GM10248 (cell line): Measurements from ENCODE around the gene CHI3L2.

Source experiments
- CTCF ChIA-PET: fragments of 300-600 bp; sonication (Branson Sonifier 250); formaldehyde crosslinking; extraction: SDS; loops from one replicate; lab custom pipeline; 2021; ENCODE audit warnings: antibody characterized with exemption; lab: Yijun Ruan, JAX
- POLR2A ChIA-PET: fragments of 350-650 bp; sonication (Branson Sonifier 250); formaldehyde crosslinking; extraction: SDS; loops from one replicate; lab custom pipeline; 2020; ENCODE audit warnings: antibody characterized with exemption; lab: Yijun Ruan, JAX
- DNase-seq: peaks from one replicate; pipeline ENCODE4 v3.0.0; 2012; ENCODE audit errors: extremely low spot score
- CTCF ChIP-seq: IDR thresholded peaks from 2 replicates; pipeline ENCODE4 v1.5.1; 2012; ENCODE audit warnings: mild to moderate bottlenecking, low read depth; ENCODE audit errors: extremely low read depth, missing control alignments, control extremely low read depth

The CHI3L2 gene

DNA sequence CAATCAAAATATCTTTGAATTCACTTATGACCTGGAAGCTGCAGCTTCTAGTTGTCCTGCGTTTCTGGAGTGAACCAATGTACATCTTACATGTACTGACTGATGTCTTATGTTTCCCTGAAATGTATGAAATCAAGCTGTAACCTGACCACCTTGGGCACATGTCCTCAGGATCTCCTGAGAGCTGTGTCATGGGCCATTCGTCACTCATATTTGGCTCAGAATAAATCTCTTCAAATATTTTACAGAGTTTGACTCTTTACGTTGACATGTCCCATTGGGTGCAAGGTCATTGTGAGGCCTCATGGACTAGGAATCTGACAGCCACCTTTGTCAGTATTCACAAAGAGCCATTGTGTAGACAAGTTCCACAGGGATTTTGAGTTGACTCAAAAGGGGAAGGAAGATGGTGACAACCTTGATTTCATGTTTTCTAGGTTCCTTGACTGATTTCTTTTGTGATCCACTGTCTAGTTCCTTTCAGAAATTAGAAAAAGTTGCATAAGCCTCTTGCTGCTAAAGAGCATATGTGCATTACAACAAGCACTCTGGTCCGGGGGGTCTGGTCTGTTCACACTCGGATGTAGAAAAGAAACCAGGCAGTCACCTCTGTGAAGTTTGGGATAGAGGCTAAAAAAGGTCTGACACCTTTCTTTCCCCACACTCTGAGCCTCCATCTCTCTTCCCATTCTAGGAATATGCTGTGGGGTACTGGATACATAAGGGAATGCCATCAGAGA is 10.7 kb downstream of the CHI3L2 start:
- CTCF ChIA-PET = interaction anchor here (0.8 to 2.2 kb wide), 4 partner anchors 11 to 207 kb away, joined by 3 to 9 read pairs (median 4); no protein-coding TSS in a partner anchor

GRCh38 chr1:111241797-111242196 is 14.3 kb downstream of the CHI3L2 start:
- no peak for TF ChIP-seq CTCF
- ChIA-PET CTCF (interaction anchor here (1.1 to 1.7 kb wide), 6 partner anchors 9 to 50 kb away, joined by 3 to 7 read pairs (median 4); no protein-coding TSS in a partner anchor), POLR2A (no interaction called here)
- no peak for DNase-seq

More for the DNA sequence above, 10.7 kb downstream of the CHI3L2 start:
- no peak for DNase-seq
- POLR2A ChIA-PET = no interaction called here
- TF ChIP-seq CTCF = no peak

DNA sequence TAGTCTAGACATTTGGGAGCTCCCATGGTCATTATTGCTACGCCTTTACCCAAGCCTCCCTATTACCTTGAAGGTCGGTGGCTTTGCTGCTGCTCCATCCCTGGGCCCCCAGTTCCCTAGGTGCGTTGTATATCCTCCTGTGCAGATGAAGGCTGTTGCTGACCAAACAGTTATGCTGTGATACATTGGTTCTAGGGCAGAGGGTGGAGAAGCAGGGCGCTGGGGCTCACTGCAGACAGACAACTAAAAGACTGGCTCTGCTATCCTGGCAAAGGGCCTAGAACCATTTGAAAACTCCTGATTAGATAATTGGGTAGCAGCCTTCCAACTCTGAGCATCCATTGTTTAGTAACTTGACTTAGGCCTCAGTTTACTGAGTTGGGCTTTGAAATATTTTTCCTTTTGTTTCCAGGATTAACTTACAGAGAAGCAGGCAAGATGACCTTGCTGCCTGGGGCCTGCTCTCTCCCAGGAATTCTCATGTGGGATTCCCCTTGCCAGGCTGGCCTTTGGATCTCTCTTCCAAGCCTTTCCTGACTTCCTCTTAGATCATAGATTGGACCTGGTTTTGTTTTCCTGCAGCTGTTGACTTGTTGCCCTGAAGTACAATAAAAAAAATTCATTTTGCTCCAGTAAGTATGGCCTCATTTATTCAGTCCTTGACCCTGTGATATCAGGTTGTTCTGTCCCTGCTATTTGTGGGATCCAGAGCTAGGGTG is 15.5 kb downstream of the CHI3L2 start:
- TF ChIP-seq CTCF = no peak
- CTCF ChIA-PET = interaction anchor here (1.2 to 1.4 kb wide), 3 partner anchors 20 to 51 kb away, joined by 3 read pairs; no protein-coding TSS in a partner anchor
- POLR2A ChIA-PET = no interaction called here
- DNase-seq = no peak

DNA sequence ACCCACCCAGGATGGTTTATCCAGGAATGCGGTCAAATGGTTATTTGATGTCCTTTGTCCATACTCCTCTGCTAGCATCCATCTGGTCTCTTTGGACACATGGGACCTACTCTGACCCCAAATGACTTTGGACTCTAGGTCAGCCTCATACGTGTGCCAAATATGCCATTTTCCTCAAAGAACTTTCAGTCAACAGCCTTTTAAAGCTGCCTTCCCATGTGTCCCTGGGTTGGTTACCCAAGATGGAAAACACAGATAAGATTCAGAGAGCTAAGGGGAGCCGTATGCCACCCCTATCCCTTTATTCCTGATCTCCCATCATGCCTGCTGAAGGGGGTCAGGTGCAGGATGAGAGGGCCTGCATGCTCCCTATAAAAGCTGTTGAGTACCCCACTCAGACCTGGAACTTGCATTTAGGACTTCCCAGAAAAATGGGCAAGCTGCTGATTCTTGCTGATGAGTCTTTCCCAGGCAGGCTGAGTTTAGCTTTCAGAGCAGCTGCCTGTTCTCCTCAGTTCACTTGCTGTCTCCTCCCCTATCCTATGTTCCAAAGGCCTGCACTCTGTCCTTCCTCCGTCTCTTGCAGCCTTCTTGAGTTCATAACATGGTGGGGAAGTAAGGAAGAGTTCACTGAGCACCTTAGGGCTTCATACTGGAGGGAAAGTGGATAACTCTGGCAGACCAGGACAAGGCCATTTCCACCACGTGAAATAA is 19.8 kb downstream of the CHI3L2 start:
- ChIA-PET CTCF (interaction anchor here (1.0 to 1.6 kb wide), 2 partner anchors 10 to 20 kb away, joined by 3 to 5 read pairs; no protein-coding TSS in a partner anchor), POLR2A (no interaction called here)

GRCh38 chr1:111249960-111250359 is 22.4 kb downstream of the CHI3L2 start:
- no peak for TF ChIP-seq CTCF
- ChIA-PET CTCF (interaction anchor here (1.3 to 2.7 kb wide), 5 partner anchors 9 to 150 kb away, joined by 3 to 7 read pairs (median 4); no protein-coding TSS in a partner anchor), POLR2A (no interaction called here)
- DNase-seq = no peak

More for the DNA sequence above, 19.8 kb downstream of the CHI3L2 start:
- TF ChIP-seq CTCF = no peak
- DNase-seq = no peak

DNA sequence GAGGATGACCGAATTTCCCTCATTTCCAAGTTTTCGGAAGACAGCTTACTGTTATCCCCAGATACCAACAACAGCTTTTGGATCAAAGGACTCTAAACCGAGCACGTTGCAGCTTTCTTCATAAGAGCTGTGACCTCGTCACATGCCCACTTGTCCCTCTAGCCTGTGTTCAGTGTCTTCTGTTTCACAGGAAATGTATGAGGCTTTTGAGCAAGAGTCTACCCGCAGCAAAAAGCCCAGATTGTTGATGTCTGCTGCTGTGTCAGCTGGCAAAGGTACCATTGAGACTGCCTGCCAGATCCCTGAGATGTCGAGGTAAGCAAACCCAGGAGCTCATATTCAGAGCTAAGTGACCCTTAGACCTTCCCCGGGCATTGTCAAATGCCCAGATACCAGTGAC is 24.1 kb downstream of the CHI3L2 start:
- POLR2A ChIA-PET = no interaction called here
- CTCF ChIA-PET = interaction anchor here (1.0 to 2.7 kb wide), 8 partner anchors 10 to 221 kb away, joined by 3 to 7 read pairs (median 4); no protein-coding TSS in a partner anchor

More for the DNA sequence above, 24.1 kb downstream of the CHI3L2 start:
- DNase-seq = no peak
- TF ChIP-seq CTCF = no peak
